HEK293 (cell line): ENCODE results near the gene CACNA2D3.

Source experiments
- CTCF ChIA-PET: fragments of 350-600 bp; formaldehyde crosslinking; extraction: SDS; loops from one replicate; lab custom pipeline; 2021; ENCODE audit warnings: antibody characterized with exemption; lab: Yijun Ruan, JAX
- POLR2A ChIA-PET: fragments of 300-600 bp; formaldehyde crosslinking; extraction: SDS; loops from one replicate; lab custom pipeline; 2020; ENCODE audit warnings: antibody characterized with exemption, inconsistent platforms; lab: Yijun Ruan, JAX
- H3K27ac ChIP-seq: fragments of 200-500 bp; sonication (Bioruptor generic); 2 replicates; pipeline ENCODE4 v1.5.1; 2014; ENCODE audit warnings: low read depth, low read length, control low read depth, inconsistent platforms; ENCODE audit errors: extremely low read depth
- H3K36me3 ChIP-seq, 2 experiments: fragments of 200-500 bp in 1 of 2; sonication (Bioruptor generic) in 1 of 2; 1 replicate in 1 of 2; 2 replicates in 1 of 2; pipeline ENCODE4 v1.5.1; 2014 to 2017; ENCODE audit warnings: inconsistent platforms in 2 of 2, low read length in 2 of 2; ENCODE audit not compliant: control insufficient read depth in 2 of 2, insufficient read depth in 1 of 2
- H3K4me1 ChIP-seq: fragments of 200-500 bp; sonication (Bioruptor generic); 2 replicates; pipeline ENCODE4 v1.5.1; 2014; ENCODE audit warnings: mild to moderate bottlenecking, low read length, inconsistent platforms; ENCODE audit not compliant: control insufficient read depth, insufficient read depth
- H3K4me3 ChIP-seq: 2 replicates; pipeline ENCODE4 v1.5.1; 2011; ENCODE audit warnings: low read depth, mild to moderate bottlenecking, control low read depth, low read length, moderate library complexity
- H3K9me3 ChIP-seq: fragments of 200-500 bp; sonication (Bioruptor generic); 2 replicates; pipeline ENCODE4 v1.5.1; 2014; ENCODE audit warnings: low read depth, low read length, inconsistent platforms; ENCODE audit not compliant: control insufficient read depth, insufficient read depth
- MZF1 ChIP-seq: fragments of 450-650 bp; formaldehyde crosslinking; IDR thresholded peaks from 2 replicates; pipeline ENCODE4 v1.5.1; 2017; ENCODE audit warnings: missing biosample characterization, missing genetic modification characterization, borderline replicate concordance
- OSR2 ChIP-seq: fragments of 450-650 bp; formaldehyde crosslinking; IDR thresholded peaks from 2 replicates; pipeline ENCODE4 v1.5.1; 2016; ENCODE audit warnings: missing biosample characterization, missing genetic modification characterization
- SETDB1 ChIP-seq: IDR thresholded peaks from one replicate; pipeline ENCODE4 v1.6.1; 2017; ENCODE audit warnings: mild to moderate bottlenecking, low read length, moderate library complexity, mixed read lengths; ENCODE audit not compliant: insufficient read length
- TRIM28 ChIP-seq: IDR thresholded peaks from 2 replicates; pipeline ENCODE4 v1.6.1; 2011; ENCODE audit warnings: low read length, control low read depth, borderline replicate concordance
- ZBTB20 ChIP-seq: fragments of 450-650 bp; formaldehyde crosslinking; IDR thresholded peaks from 2 replicates; pipeline ENCODE4 v1.5.1; 2016; ENCODE audit warnings: missing biosample characterization, missing genetic modification characterization
- ZBTB21 ChIP-seq: fragments of 450-650 bp; formaldehyde crosslinking; IDR thresholded peaks from 2 replicates; pipeline ENCODE4 v1.5.1; 2017; ENCODE audit warnings: missing biosample characterization, missing genetic modification characterization
- ZBTB8A ChIP-seq: fragments of 450-650 bp; formaldehyde crosslinking; IDR thresholded peaks from 2 replicates; pipeline ENCODE4 v1.5.1; 2016; ENCODE audit warnings: missing biosample characterization, missing genetic modification characterization
- ZFP69B ChIP-seq: fragments of 450-650 bp; formaldehyde crosslinking; IDR thresholded peaks from 2 replicates; pipeline ENCODE4 v1.5.1; 2016; ENCODE audit warnings: missing biosample characterization, missing genetic modification characterization
- ZNF341 ChIP-seq: fragments of 450-650 bp; formaldehyde crosslinking; IDR thresholded peaks from 2 replicates; pipeline ENCODE4; 2016; ENCODE audit warnings: low read depth, missing biosample characterization, missing genetic modification characterization
- ZNF354C ChIP-seq: fragments of 450-650 bp; formaldehyde crosslinking; IDR thresholded peaks from 2 replicates; pipeline ENCODE4 v1.5.1; 2016; ENCODE audit warnings: missing biosample characterization, missing genetic modification characterization, low read depth, borderline replicate concordance
- ZNF394 ChIP-seq: fragments of 450-650 bp; formaldehyde crosslinking; IDR thresholded peaks from 2 replicates; pipeline ENCODE4 v1.5.1; 2016; ENCODE audit warnings: missing biosample characterization, missing genetic modification characterization, mild to moderate bottlenecking, moderate library complexity, borderline replicate concordance
- ZNF404 ChIP-seq: fragments of 450-650 bp; formaldehyde crosslinking; IDR thresholded peaks from 2 replicates; pipeline ENCODE4 v1.5.1; 2017; ENCODE audit warnings: missing biosample characterization, missing genetic modification characterization
- ZNF521 ChIP-seq: fragments of 450-650 bp; formaldehyde crosslinking; IDR thresholded peaks from 2 replicates; pipeline ENCODE4 v1.5.1; 2017; ENCODE audit warnings: missing biosample characterization, mild to moderate bottlenecking, missing genetic modification characterization
- ZNF530 ChIP-seq: fragments of 450-650 bp; formaldehyde crosslinking; IDR thresholded peaks from 2 replicates; pipeline ENCODE4 v1.5.1; 2016; ENCODE audit warnings: low read depth, missing biosample characterization, missing genetic modification characterization
- ZNF561 ChIP-seq: fragments of 450-650 bp; IDR thresholded peaks from 2 replicates; pipeline ENCODE4 v1.5.1; 2018; ENCODE audit warnings: missing biosample characterization, missing genetic modification characterization, borderline replicate concordance
- ZNF701 ChIP-seq: fragments of 450-650 bp; formaldehyde crosslinking; IDR thresholded peaks from 2 replicates; pipeline ENCODE4 v1.5.1; 2016; ENCODE audit warnings: missing biosample characterization, missing genetic modification characterization
- ZNF768 ChIP-seq: fragments of 450-650 bp; formaldehyde crosslinking; IDR thresholded peaks from 2 replicates; pipeline ENCODE4 v1.5.1; 2018; ENCODE audit warnings: missing biosample characterization, mild to moderate bottlenecking, missing genetic modification characterization
- ZNF830 ChIP-seq: fragments of 450-650 bp; IDR thresholded peaks from 2 replicates; pipeline ENCODE4 v1.5.0; 2018; ENCODE audit warnings: missing biosample characterization, missing genetic modification characterization, low read depth, mild to moderate bottlenecking, moderate library complexity
- TF ChIP-seq, protein P1 (sequence below): fragments of 450-650 bp; formaldehyde crosslinking; conservative IDR thresholded peaks from 2 replicates; pipeline ENCODE4 v1.5.1; 2016; ENCODE audit warnings: low read depth, missing biosample characterization, missing genetic modification characterization
- TF ChIP-seq, protein P2 (sequence below): fragments of 450-650 bp; formaldehyde crosslinking; IDR thresholded peaks from 2 replicates; pipeline ENCODE4 v1.5.1; 2017; ENCODE audit warnings: missing biosample characterization, mild to moderate bottlenecking, missing genetic modification characterization, moderate library complexity
- TF ChIP-seq, protein P3 (sequence below): fragments of 450-650 bp; formaldehyde crosslinking; optimal IDR thresholded peaks from 2 replicates; pipeline ENCODE3; 2016; ENCODE audit warnings: missing biosample characterization, mild to moderate bottlenecking, missing genetic modification characterization
- TF ChIP-seq, protein P4 (sequence below): fragments of 450-650 bp; formaldehyde crosslinking; IDR thresholded peaks from 2 replicates; pipeline ENCODE4 v1.5.1; 2016; ENCODE audit warnings: missing biosample characterization, missing genetic modification characterization, low read depth

The CACNA2D3 gene

DNA sequence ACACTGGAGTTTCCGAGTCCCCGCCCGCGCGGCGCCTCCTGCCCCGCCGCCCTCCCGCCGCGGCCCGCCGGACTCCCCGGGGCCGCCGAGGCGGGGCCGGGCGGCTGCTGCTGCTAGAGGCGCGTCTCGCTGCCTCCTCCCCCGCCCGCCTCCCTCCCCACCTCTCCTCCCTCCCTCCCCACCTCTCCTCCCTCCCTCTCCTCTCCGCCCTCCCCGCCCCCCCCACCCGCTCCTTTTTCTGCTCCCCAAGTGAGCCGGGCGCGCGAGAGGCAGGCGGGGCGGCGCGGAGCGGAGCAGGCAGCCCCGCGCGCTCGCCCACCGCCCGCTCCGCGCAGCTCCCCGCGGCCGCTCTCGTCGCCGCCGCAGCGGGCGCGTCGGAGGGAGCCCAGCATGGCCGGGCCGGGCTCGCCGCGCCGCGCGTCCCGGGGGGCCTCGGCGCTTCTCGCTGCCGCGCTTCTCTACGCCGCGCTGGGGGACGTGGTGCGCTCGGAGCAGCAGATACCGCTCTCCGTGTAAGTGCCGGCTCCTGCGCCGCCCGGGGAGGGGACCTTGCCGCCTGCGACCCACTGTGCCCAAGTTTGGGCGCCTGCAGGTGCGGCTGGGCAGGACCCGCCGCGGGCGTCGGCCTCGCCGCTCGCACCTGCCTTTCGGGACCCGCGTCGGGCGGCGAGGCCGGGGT, at the start of gene CACNA2D3:
CACNA2D3 (plus strand) TSS at position 229 of the 679 bp plus-strand sequence.
- peaks cover 5% of the 10 kb centered on the region; the same call in 1 of the 2 replicates for H3K4me1 ChIP-seq
- H3K9me3 ChIP-seq: no peaks in the 10 kb centered on the region
- peak within 1 kb of the TSS; percentile 69; the same call in 1 of the 2 replicates for H3K27ac ChIP-seq
- H3K36me3 ChIP-seq: no peaks in the 10 kb centered on the region
- POLR2A ChIA-PET: interaction anchor here (0.6 kb wide), 1 partner anchor 1428 kb away, joined by 4 read pairs; no protein-coding TSS in a partner anchor
- TF ChIP-seq MZF1 (tag by site-specific recombination) (no peak), ZFP69B (tag by site-specific recombination) (no peak), ZNF701 (tag by site-specific recombination) (no peak), SETDB1 (no peak), ZBTB8A (tag by site-specific recombination) (peak; percentile 92), ZNF341 (tag by site-specific recombination) (0 out of 2 replicates have a peak, but pooled peaks have one; percentile 17), ZNF521 (tag by site-specific recombination) (no peak), ZNF768 (tag by site-specific recombination) (no peak), ZNF830 (no peak), ZNF404 (no peak), ZNF354C (tag by site-specific recombination) (no peak), OSR2 (no peak), ZBTB21 (no peak), TRIM28 (no peak), ZBTB20 (tag by site-specific recombination) (peak; percentile 32; the same call in 1 of the 2 replicates), ZNF394 (peak; percentile 41; the same call in 1 of the 2 replicates), ZNF530 (tag by site-specific recombination) (no peak), ZNF561 (tag by site-specific recombination) (0 out of 2 replicates have a peak, but pooled peaks have one; percentile 24)
- TF ChIP-seq, protein P1, sequence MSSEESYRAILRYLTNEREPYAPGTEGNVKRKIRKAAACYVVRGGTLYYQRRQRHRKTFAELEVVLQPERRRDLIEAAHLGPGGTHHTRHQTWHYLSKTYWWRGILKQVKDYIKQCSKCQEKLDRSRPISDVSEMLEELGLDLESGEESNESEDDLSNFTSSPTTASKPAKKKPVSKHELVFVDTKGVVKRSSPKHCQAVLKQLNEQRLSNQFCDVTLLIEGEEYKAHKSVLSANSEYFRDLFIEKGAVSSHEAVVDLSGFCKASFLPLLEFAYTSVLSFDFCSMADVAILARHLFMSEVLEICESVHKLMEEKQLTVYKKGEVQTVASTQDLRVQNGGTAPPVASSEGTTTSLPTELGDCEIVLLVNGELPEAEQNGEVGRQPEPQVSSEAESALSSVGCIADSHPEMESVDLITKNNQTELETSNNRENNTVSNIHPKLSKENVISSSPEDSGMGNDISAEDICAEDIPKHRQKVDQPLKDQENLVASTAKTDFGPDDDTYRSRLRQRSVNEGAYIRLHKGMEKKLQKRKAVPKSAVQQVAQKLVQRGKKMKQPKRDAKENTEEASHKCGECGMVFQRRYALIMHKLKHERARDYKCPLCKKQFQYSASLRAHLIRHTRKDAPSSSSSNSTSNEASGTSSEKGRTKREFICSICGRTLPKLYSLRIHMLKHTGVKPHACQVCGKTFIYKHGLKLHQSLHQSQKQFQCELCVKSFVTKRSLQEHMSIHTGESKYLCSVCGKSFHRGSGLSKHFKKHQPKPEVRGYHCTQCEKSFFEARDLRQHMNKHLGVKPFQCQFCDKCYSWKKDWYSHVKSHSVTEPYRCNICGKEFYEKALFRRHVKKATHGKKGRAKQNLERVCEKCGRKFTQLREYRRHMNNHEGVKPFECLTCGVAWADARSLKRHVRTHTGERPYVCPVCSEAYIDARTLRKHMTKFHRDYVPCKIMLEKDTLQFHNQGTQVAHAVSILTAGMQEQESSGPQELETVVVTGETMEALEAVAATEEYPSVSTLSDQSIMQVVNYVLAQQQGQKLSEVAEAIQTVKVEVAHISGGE: no peak
- TF ChIP-seq, protein P2, sequence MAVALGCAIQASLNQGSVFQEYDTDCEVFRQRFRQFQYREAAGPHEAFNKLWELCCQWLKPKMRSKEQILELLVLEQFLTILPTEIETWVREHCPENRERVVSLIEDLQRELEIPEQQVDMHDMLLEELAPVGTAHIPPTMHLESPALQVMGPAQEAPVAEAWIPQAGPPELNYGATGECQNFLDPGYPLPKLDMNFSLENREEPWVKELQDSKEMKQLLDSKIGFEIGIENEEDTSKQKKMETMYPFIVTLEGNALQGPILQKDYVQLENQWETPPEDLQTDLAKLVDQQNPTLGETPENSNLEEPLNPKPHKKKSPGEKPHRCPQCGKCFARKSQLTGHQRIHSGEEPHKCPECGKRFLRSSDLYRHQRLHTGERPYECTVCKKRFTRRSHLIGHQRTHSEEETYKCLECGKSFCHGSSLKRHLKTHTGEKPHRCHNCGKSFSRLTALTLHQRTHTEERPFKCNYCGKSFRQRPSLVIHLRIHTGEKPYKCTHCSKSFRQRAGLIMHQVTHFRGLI (tag by site-specific recombination): 0 out of 2 replicates have a peak, but pooled peaks have one; percentile 16
- TF ChIP-seq, protein P3, sequence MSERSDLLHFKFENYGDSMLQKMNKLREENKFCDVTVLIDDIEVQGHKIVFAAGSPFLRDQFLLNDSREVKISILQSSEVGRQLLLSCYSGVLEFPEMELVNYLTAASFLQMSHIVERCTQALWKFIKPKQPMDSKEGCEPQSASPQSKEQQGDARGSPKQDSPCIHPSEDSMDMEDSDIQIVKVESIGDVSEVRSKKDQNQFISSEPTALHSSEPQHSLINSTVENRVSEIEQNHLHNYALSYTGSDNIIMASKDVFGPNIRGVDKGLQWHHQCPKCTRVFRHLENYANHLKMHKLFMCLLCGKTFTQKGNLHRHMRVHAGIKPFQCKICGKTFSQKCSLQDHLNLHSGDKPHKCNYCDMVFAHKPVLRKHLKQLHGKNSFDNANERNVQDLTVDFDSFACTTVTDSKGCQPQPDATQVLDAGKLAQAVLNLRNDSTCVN: peak; percentile 53
- TF ChIP-seq, protein P4, sequence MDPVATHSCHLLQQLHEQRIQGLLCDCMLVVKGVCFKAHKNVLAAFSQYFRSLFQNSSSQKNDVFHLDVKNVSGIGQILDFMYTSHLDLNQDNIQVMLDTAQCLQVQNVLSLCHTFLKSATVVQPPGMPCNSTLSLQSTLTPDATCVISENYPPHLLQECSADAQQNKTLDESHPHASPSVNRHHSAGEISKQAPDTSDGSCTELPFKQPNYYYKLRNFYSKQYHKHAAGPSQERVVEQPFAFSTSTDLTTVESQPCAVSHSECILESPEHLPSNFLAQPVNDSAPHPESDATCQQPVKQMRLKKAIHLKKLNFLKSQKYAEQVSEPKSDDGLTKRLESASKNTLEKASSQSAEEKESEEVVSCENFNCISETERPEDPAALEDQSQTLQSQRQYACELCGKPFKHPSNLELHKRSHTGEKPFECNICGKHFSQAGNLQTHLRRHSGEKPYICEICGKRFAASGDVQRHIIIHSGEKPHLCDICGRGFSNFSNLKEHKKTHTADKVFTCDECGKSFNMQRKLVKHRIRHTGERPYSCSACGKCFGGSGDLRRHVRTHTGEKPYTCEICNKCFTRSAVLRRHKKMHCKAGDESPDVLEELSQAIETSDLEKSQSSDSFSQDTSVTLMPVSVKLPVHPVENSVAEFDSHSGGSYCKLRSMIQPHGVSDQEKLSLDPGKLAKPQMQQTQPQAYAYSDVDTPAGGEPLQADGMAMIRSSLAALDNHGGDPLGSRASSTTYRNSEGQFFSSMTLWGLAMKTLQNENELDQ (tag by site-specific recombination): no peak
- TF ChIP-seq, all 188 proteins: peak for 7
- CTCF ChIA-PET: no interaction called here
- H3K4me3 ChIP-seq: peak within 1 kb of the TSS; percentile 49
